Liver (tissue), 9 donors: ENCODE results near the gene PKHD1. TPM values are rescaled to one million over a fixed set of nuclear protein-coding genes. Genes with fewer than 3 reads are reported as not detected.

ENCODE experiments used
- DNase-seq: peaks from one replicate; pipeline ENCODE4 v3.0.0-alpha.2; 2017; ENCODE audit warnings: low spot score
- H3K27ac ChIP-seq, 2 donors: one replicate each; pipeline ENCODE4 v1.7.0; 2013; ENCODE audit warnings: inconsistent platforms in 2 of 2, low read length in 2 of 2, control low read depth in 1 of 2, low read depth in 1 of 2, mild to moderate bottlenecking in 1 of 2
- H3K27me3 ChIP-seq, 4 donors: one replicate each; pipeline versions ENCODE4 v1.6.1 to v1.7.0; 2013; ENCODE audit warnings: low read length in 3 of 4, inconsistent platforms in 1 of 4, mild to moderate bottlenecking in 1 of 4, moderate library complexity in 1 of 4; ENCODE audit not compliant: control insufficient read depth in 4 of 4, insufficient read depth in 4 of 4
- H3K36me3 ChIP-seq, 4 donors: one replicate each; pipeline versions ENCODE4 v1.6.1 to v1.7.0; 2013; ENCODE audit warnings: low read length in 3 of 4, mild to moderate bottlenecking in 3 of 4, low read depth in 1 of 4, moderate library complexity in 1 of 4; ENCODE audit not compliant: control insufficient read depth in 4 of 4, insufficient read depth in 3 of 4
- H3K4me1 ChIP-seq, 4 donors: one replicate each; pipeline versions ENCODE4 v1.6.1 to v1.7.0; 2013; ENCODE audit warnings: low read length in 3 of 4, mild to moderate bottlenecking in 3 of 4, moderate library complexity in 1 of 4; ENCODE audit not compliant: control insufficient read depth in 4 of 4, insufficient read depth in 4 of 4
- H3K4me3 ChIP-seq, 3 donors: one replicate each; pipeline versions ENCODE4 v1.6.1 to v1.7.0; 2013; ENCODE audit warnings: low read length in 3 of 3, control low read depth in 1 of 3, low read depth in 1 of 3, mild to moderate bottlenecking in 1 of 3
- H3K9ac ChIP-seq, 2 donors: one replicate each; pipeline ENCODE4 v1.7.0; 2013; ENCODE audit warnings: low read length in 2 of 2, mild to moderate bottlenecking in 2 of 2, moderate library complexity in 2 of 2, control low read depth in 1 of 2, low read depth in 1 of 2
- H3K9me3 ChIP-seq, 4 donors: one replicate each; pipeline versions ENCODE4 v1.6.1 to v1.7.0; 2013; ENCODE audit warnings: low read length in 3 of 4; ENCODE audit not compliant: control insufficient read depth in 4 of 4
- ATF3 ChIP-seq: IDR thresholded peaks from 2 replicates; pipeline ENCODE4 v1.6.1; 2016; ENCODE audit warnings: antibody characterized with exemption
- CTCF ChIP-seq: fragments of 150-350 bp; IDR thresholded peaks from 2 replicates; pipeline ENCODE4 v1.5.1; 2017; ENCODE audit warnings: improper control_type of control experiment, low read depth, low read length; ENCODE audit not compliant: missing input control
- EGR1 ChIP-seq, 2 donors: IDR thresholded peaks; 2 replicates each; pipeline ENCODE4 v1.6.1; 2016 to 2018; ENCODE audit warnings: antibody characterized with exemption in 2 of 2, low read depth in 2 of 2
- FOXA1 ChIP-seq: IDR thresholded peaks from 2 replicates; pipeline ENCODE4 v1.6.1; 2016; ENCODE audit warnings: antibody characterized with exemption
- FOXA2 ChIP-seq: IDR thresholded peaks from 2 replicates; pipeline ENCODE4 v1.6.1; 2016; ENCODE audit warnings: antibody characterized with exemption
- GABPA ChIP-seq, 2 donors: IDR thresholded peaks in 1 of 2; conservative IDR thresholded peaks in 1 of 2; 2 replicates each; pipeline ENCODE4 v1.6.1; 2016; ENCODE audit warnings: antibody characterized with exemption in 2 of 2, mild to moderate bottlenecking in 1 of 2, moderate library complexity in 1 of 2
- HNF4A ChIP-seq, 2 donors: conservative IDR thresholded peaks; 2 replicates each; pipeline ENCODE4 v1.6.1; 2016; ENCODE audit warnings: antibody characterized with exemption in 2 of 2, mild to moderate bottlenecking in 2 of 2
- HNF4G ChIP-seq: IDR thresholded peaks from 2 replicates; pipeline ENCODE4 v1.6.1; 2016; ENCODE audit warnings: antibody characterized with exemption
- JUND ChIP-seq, 2 donors: IDR thresholded peaks; 2 replicates each; pipeline ENCODE4 v1.6.1; 2016; ENCODE audit warnings: antibody characterized with exemption in 2 of 2
- MAX ChIP-seq: IDR thresholded peaks from 2 replicates; pipeline ENCODE4 v1.6.1; 2016; ENCODE audit warnings: antibody characterized with exemption
- NR2F2 ChIP-seq: IDR thresholded peaks from 2 replicates; pipeline ENCODE4 v1.6.1; 2016; ENCODE audit warnings: antibody characterized with exemption
- RAD21 ChIP-seq, 2 donors: IDR thresholded peaks; 2 replicates each; pipeline ENCODE4 v1.6.1; 2016; ENCODE audit warnings: antibody characterized with exemption in 2 of 2, mild to moderate bottlenecking in 2 of 2
- RXRA ChIP-seq, 2 donors: IDR thresholded peaks; 2 replicates each; pipeline ENCODE4 v1.6.1; 2017 to 2018; ENCODE audit warnings: antibody characterized with exemption in 2 of 2, mild to moderate bottlenecking in 1 of 2
- SP1 ChIP-seq: IDR thresholded peaks from 2 replicates; pipeline ENCODE4 v1.6.1; 2018; ENCODE audit warnings: antibody characterized with exemption, mild to moderate bottlenecking
- TAF1 ChIP-seq: conservative IDR thresholded peaks from 2 replicates; pipeline ENCODE4 v1.6.1; 2016; ENCODE audit warnings: antibody characterized with exemption, mild to moderate bottlenecking
- WGBS: extraction: QIAGEN DNeasy Blood & Tissue Kit; methylation state at CpG from one replicate; pipeline ENCODE4 v1.1.7; 2013; 5-methylcytosine and 5-hydroxymethylcytosine counted together
- polyA plus RNA-seq, 2 donors: library from polyadenylated mRNA; stranded (reverse) in 1 of 2; unstranded in 1 of 2; fragments of 200-250 nt in 1 of 2; fragments of >200 nt in 1 of 2; fragmentation: Nextera tagmentation in 1 of 2; extraction: Ambion mirVana in 1 of 2; gene quantifications; one replicate each; pipeline versions ENCODE4 v1.2.1 to v1.2.3, GENCODE V29; 2013 to 2015
- total RNA-seq, 2 donors: library from RNA; depleted of rRNA; stranded (reverse); fragments of >200 nt; gene quantifications; one replicate each; pipeline ENCODE4 v1.2.3, GENCODE V29; 2014
- TF ChIP-seq, protein P1 (sequence below): IDR thresholded peaks from 2 replicates; pipeline ENCODE4 v1.6.1; 2016; ENCODE audit warnings: antibody characterized with exemption
- TF ChIP-seq, protein P2 (sequence below): IDR thresholded peaks from 2 replicates; pipeline ENCODE4 v1.6.1; 2016; ENCODE audit warnings: antibody characterized with exemption, mild to moderate bottlenecking
- donor health status: healthy.
- donor health status: healthy.
- donor health status: healthy.
- donor health status: healthy.
- donor health status: healthy.

Gene PKHD1
- total and polyA plus RNA-seq, 4 donors: 0.45 to 10.6 (median 3.2) TPM

DNA sequence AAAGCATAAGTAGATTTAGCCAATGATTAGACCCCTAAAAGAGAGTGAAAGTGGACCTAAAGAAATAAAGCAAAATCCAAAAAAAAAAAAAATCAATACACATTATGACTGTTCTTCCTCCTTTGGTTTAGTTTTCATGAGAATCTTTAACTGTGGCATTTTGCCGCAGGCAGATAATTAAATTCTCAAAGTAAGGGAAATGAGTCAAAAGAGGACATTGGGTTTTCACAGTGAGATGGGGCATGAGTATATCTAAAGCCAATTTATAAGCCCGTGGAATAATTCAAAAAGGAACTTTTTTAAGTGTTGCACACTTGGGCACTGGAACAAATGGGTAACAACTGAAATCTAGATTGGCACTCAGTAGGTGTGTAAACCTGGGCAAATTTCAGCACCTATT, 230.3 kb downstream of the PKHD1 start:
- no peaks in the 10 kb centered on the region for H3K36me3 ChIP-seq
- H3K27me3 ChIP-seq: no peaks in the 10 kb centered on the region
- no peak overlapping the region for H3K4me3 ChIP-seq
- H3K27ac ChIP-seq: no peak overlapping the region
- WGBS: 91% methylated on average over 2 of the region's 2 CpGs
- peaks cover 0 to 4% (median 2%) of the 10 kb centered on the region in 4 donors for H3K4me1 ChIP-seq
- DNase-seq: no peak
- no peaks in the 10 kb centered on the region for H3K9me3 ChIP-seq
- H3K9ac ChIP-seq: no peak overlapping the region
- no peak for TF ChIP-seq SP1
- no peak for TF ChIP-seq ATF3
- TF ChIP-seq, protein P1, sequence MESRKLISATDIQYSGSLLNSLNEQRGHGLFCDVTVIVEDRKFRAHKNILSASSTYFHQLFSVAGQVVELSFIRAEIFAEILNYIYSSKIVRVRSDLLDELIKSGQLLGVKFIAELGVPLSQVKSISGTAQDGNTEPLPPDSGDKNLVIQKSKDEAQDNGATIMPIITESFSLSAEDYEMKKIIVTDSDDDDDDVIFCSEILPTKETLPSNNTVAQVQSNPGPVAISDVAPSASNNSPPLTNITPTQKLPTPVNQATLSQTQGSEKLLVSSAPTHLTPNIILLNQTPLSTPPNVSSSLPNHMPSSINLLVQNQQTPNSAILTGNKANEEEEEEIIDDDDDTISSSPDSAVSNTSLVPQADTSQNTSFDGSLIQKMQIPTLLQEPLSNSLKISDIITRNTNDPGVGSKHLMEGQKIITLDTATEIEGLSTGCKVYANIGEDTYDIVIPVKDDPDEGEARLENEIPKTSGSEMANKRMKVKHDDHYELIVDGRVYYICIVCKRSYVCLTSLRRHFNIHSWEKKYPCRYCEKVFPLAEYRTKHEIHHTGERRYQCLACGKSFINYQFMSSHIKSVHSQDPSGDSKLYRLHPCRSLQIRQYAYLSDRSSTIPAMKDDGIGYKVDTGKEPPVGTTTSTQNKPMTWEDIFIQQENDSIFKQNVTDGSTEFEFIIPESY: no peak
- TF ChIP-seq EGR1 (IDR thresholded peaks at IDR 0.05; ENCODE audit: low read depth in 2 of 2): no peak
- no peak for TF ChIP-seq HNF4A (conservative IDR thresholded peaks at IDR 0.05)
- TF ChIP-seq RAD21 (IDR thresholded peaks at IDR 0.05): no peak
- TF ChIP-seq MAX: no peak
- TF ChIP-seq RXRA (IDR thresholded peaks at IDR 0.05): no peak
- no peak for TF ChIP-seq TAF1
- TF ChIP-seq JUND (IDR thresholded peaks at IDR 0.05): no peak
- no peak for TF ChIP-seq FOXA2
- TF ChIP-seq GABPA (IDR thresholded peaks at IDR 0.05 in 1 of 2, conservative IDR thresholded peaks at IDR 0.05 in 1 of 2): no peak
- TF ChIP-seq HNF4G: no peak
- TF ChIP-seq CTCF: no peak
- TF ChIP-seq, protein P2, sequence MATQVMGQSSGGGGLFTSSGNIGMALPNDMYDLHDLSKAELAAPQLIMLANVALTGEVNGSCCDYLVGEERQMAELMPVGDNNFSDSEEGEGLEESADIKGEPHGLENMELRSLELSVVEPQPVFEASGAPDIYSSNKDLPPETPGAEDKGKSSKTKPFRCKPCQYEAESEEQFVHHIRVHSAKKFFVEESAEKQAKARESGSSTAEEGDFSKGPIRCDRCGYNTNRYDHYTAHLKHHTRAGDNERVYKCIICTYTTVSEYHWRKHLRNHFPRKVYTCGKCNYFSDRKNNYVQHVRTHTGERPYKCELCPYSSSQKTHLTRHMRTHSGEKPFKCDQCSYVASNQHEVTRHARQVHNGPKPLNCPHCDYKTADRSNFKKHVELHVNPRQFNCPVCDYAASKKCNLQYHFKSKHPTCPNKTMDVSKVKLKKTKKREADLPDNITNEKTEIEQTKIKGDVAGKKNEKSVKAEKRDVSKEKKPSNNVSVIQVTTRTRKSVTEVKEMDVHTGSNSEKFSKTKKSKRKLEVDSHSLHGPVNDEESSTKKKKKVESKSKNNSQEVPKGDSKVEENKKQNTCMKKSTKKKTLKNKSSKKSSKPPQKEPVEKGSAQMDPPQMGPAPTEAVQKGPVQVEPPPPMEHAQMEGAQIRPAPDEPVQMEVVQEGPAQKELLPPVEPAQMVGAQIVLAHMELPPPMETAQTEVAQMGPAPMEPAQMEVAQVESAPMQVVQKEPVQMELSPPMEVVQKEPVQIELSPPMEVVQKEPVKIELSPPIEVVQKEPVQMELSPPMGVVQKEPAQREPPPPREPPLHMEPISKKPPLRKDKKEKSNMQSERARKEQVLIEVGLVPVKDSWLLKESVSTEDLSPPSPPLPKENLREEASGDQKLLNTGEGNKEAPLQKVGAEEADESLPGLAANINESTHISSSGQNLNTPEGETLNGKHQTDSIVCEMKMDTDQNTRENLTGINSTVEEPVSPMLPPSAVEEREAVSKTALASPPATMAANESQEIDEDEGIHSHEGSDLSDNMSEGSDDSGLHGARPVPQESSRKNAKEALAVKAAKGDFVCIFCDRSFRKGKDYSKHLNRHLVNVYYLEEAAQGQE: no peak

DNA sequence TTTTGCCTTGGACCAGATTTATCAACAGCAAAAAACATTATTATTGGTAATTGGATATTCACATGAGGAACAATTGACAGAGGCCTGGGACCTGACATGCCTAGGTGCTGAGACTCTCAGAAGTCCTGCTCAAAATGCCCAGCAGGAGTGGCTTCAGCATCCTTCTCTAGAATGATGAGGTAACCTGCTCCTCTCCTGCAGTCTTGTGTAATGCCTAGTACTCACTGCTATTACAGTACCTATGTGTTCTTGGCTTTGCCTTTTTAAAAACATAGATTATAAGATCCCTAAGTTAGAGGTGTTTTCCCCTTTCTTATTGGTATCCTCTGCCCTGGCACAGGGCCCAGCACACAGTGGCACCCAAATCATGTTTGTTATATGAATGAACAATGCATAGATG, 230.9 kb downstream of the PKHD1 start:
- Histone ChIP-seq H3K27ac (no peak overlapping the region), H3K4me3 (no peak overlapping the region), H3K27me3 (no peaks in the 10 kb centered on the region), H3K4me1 (peaks cover 0 to 4% (median 2%) of the 10 kb centered on the region in 4 donors), H3K9me3 (no peaks in the 10 kb centered on the region), H3K36me3 (no peaks in the 10 kb centered on the region), H3K9ac (no peak overlapping the region)
- TF ChIP-seq RXRA (IDR thresholded peaks at IDR 0.05) (no peak), FOXA1 (no peak), TAF1 (no peak), ATF3 (no peak), NR2F2 (no peak), RAD21 (IDR thresholded peaks at IDR 0.05) (no peak)
- DNase-seq: no peak
